IPS-18c (cell line): ENCODE results near the gene TBX3.

Experiments used
- H3K4me3 ChIP-seq: 2 replicates; pipeline ENCODE4 v1.7.0; 2013; ENCODE audit warnings: low read depth, mild to moderate bottlenecking, low read length, moderate library complexity; ENCODE audit not compliant: insufficient read depth
- H3K9me3 ChIP-seq: one replicate; pipeline ENCODE4 v1.6.1; 2013; ENCODE audit warnings: mild to moderate bottlenecking, low read length, moderate library complexity; ENCODE audit not compliant: control insufficient read depth, insufficient read depth

The TBX3 gene

GRCh38 chr12:114698566-114699163, 14.7 kb upstream of the TBX3 start:
- peaks cover 3% of the 10 kb centered on the region for H3K9me3 ChIP-seq
- H3K4me3 ChIP-seq, result no peak overlapping the region; the same call in 1 of the 2 replicates

GRCh38 chr12:114697741-114698565, 14.0 kb upstream of the TBX3 start:
- peak overlapping the region; percentile 9; the same call in 1 of the 2 replicates for H3K4me3 ChIP-seq
- H3K9me3 ChIP-seq, result peaks cover 3% of the 10 kb centered on the region

DNA sequence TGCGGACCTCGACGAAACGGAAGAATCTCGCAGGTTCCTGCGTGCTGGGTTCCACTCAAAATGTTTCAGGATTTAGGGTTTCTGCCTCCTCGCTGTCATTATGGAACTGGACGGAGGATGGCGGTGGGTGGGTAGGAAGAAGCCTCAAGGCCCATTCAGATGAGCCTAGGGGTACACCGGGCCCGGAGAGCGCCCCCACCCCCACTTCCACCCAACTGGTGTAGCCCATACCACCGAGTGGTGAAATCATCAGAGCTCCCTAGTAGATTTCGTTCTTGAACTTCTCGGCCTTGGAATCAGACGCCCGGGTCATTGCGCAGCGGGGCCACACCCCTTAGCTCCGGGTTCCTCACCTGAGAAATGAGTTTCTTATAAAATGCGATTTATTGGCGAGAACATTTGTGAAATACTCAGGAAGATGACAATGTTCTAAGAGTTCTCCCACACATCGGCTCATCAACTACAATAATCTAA, 13.3 kb upstream of the TBX3 start:
- Histone ChIP-seq H3K4me3 (no peak overlapping the region), H3K9me3 (no peaks in the 10 kb centered on the region)

DNA sequence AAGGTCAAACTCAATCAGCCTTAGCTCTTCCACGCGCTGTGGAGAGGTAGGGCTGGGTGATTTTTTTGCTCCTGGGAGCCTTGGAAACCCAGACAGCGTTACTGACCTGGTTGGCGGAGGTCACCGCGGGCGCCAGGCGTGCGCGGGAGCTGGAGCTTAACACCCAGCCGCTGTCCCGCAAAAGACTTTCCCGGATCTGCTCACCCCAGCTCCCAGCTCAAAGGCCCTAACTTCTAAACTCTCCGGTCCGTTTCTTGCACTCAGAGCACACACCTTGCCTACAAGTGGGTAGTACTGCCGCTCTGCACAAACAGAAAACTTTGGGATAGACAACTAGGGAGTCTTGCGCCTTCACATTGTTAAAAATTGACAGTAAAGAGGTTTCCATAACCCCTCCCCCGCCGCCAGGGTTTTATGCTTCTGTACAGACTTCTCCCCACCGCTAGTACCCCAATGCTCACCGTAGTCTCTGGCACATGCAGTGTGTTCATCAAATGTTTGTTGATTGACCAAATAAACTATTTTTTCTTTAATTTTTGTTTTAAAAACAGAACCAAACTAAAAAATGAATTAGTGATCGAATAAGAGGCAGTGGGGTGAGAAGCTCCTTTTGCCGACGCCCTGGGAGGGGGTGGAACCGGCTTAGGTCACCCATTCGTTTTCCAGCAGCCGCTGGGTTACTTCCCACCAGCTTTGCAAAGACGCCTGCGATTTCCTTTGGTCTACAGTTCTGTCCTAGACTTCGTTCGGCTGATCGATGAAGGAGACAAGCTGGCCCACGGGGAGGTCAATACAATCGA, 12.7 kb upstream of the TBX3 start:
- no peaks in the 10 kb centered on the region for H3K9me3 ChIP-seq

GRCh38 chr12:114695305-114695592, 11.3 kb upstream of the TBX3 start:
- Histone ChIP-seq H3K4me3 (no peak overlapping the region), H3K9me3 (no peaks in the 10 kb centered on the region)

More for the DNA sequence above, 12.7 kb upstream of the TBX3 start:
- no peak overlapping the region for H3K4me3 ChIP-seq

DNA sequence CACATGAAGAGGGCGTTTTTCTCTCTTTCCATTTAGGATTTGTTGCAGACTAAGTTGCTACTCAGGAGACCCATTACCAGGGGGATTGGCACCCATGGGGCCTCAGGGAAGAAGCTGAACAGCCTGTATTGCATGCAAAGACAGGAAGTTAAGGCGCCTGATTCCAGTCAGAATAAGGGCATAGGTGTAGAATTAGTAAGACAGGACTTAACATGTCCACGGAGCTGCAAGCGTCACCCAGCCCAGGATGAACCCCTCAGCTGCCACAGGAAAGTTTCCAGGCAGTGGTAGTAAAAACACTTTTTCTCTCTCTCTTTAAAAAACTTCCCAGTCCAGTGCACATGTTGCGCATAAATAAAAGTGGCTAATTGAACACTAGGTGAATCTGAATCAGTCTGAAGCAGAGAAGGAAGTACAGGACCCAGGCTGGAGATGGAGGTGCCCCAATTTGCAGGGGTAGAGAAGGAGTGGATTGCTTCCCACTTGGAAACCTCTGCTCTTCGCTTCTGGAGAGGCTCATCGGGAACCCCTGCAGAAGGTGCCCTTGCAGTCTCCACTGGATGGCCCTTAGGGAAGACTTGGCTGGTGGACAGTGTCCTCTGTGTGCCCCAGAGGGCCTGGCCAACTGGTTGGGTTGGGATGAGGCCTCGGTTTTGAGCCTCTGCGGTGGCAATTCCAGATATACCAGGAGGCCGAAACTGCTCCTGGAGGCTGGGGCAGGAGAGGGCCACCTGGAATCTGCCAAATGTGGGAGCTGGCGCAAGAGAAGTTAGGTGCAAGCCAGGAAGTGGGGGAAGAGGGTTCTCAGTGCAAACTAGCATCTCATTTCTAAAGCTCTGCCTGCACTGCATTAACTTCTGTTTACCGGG, 10.7 kb upstream of the TBX3 start:
- Histone ChIP-seq H3K4me3 (no peak overlapping the region), H3K9me3 (no peaks in the 10 kb centered on the region)

DNA sequence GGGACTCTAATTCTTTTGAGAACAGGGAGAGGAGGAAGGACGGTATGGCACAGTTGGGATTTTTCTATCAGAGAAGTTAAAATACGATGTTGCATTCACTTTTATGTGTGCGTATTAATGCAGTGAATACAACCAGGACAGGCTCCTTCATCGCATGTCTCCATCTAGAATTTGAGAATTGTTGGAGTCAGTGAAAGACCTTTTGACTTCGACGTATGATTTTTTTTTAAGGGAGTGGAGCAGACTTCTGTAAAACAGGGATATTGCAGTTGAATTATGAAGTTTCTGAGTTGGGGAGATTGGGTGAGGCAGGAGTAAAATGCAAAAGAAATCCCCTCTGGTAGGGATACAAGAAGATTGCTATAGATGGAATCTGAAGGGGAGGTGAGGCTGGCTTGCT, 9.6 kb upstream of the TBX3 start:
- H3K4me3 ChIP-seq, result no peak overlapping the region
- H3K9me3 ChIP-seq, result no peaks in the 10 kb centered on the region

GRCh38 chr12:114693059-114693531, 9.1 kb upstream of the TBX3 start:
- H3K4me3 ChIP-seq, result no peak overlapping the region

DNA sequence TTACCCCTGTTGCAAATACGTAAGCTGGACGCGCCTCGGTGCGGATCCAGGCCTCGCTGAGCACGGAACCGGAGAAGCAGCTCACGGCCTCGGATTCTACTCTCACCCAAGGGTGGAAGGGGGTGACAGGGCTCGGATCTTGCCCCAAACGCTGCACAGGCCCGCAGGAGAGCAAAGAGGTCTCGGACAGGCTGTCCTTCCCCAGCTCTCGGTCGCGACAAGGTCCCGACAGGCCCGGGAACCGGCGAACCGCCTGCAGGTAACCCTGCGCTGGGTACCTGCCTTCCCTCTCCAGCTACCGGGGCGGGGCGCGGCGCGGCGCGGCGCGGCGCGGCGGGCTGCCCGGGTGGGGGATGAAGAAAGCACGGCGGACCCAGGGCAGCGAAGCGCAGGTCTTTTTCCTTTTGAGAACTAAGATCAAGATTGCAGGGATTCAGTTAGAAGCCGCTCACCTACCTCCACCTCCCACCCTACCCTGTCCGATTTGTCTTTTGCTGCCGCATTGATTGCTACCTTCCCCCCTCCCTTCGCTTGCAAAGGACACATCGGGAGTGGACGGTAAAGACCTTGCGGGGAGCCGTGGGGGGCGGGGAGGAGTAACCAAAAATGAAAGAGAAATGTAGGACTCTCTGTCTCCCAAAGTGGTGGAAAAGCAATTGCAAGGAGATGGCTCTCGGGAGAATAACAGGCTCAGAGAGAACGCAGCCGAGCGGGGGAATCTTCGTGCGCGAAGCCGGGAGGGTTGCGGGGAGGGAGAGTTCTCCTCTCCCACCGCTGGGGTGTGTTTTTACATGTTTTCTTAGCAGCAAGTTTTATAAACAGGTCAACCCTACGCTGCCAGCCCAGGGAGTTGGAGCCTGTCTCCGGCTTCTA, 8.4 kb upstream of the TBX3 start:
- Histone ChIP-seq H3K4me3 (peak overlapping the region; percentile 20; the same call in 1 of the 2 replicates), H3K9me3 (no peaks in the 10 kb centered on the region)

More at GRCh38 chr12:114693059-114693531, 9.1 kb upstream of the TBX3 start:
- no peaks in the 10 kb centered on the region for H3K9me3 ChIP-seq

- Histone ChIP-seq H3K4me3 (0 out of 2 replicates have a peak overlapping the region, but pooled peaks have one; percentile 20), H3K9me3 (no peaks in the 10 kb centered on the region)
Observed at GRCh38 chr12:114691763-114692185, 7.8 kb upstream of the TBX3 start.

- Histone ChIP-seq H3K4me3 (no peak overlapping the region), H3K9me3 (no peaks in the 10 kb centered on the region)
Observed at GRCh38 chr12:114691196-114691595, 7.2 kb upstream of the TBX3 start.

DNA sequence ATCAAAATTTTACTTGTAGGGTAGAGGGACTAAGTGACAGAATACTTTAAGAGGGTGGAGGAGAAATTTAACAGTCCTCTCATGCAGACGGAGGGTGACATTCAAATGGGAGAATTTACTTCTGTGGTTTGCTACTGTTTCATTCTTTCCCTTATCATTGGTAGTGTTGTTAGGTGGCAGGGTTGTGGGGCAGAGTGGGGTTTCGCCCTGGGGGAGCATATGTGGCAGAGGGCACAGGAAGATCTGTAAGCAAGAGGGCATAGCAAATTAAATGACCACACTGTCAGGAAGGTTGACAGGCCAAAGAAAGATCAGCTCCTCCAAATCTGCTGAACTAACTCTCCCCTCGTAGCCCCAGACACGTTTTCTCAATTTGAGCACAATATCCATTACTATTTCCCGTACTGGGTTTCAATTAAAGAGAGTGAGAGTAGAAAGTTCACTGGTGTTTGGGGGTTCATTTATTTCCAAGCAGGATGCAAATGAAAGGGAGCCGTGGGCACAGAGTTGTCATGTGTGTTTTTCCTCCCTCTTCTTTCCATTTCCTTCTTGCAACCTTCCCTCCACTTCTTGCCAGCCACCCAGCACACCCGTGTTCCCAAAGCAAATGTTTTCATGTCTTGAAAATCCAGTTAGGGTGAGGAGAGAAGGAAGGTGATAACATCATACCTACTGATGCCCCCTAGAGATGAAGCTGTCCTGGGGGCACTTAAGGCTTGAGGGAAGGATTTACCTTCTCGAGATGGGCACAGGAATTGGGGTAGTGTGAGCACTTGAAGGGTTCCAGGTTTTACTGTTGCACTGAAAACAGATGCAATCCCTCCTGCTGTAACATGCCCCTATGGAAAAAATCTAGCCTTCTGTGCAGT, 6.5 kb upstream of the TBX3 start:
- H3K4me3 ChIP-seq, result no peak overlapping the region
- no peaks in the 10 kb centered on the region for H3K9me3 ChIP-seq

GRCh38 chr12:114689075-114689994, 5.4 kb upstream of the TBX3 start:
- Histone ChIP-seq H3K9me3 (no peaks in the 10 kb centered on the region), H3K4me3 (no peak overlapping the region)

DNA sequence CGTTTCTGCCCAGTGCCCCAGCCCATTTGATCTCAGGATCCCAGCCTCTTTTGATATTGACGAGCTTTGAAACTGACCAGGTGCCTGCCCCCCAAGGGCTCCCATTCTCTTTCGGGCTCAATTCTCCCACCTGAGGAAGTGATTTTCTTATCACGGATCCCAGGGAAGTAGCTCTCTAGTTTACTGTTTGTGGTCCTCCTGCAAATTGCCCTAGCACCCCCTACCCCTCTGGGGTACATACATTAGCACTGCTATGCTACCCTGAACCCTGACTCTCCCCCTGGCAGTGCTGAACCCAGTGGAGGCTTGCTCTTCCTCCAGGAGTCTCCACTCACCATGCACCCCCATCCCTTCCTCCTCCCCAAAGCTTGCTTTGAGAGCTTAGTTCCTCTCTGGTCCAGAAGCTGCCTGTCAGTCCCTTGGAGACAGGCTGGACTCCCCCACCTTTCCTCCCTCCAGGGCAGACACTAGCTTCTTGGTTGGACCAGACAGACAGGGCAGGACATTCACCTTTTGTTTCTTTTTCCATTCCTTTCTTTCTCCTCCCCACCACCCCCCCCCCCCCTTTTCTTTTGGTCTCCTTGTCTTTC, 4.4 kb upstream of the TBX3 start:
- no peaks in the 10 kb centered on the region for H3K9me3 ChIP-seq
- H3K4me3 ChIP-seq, result no peak overlapping the region
